GM12892 (cell line): Measurements from ENCODE around the gene AGO1.

Experiments used
- POLR2A ChIP-seq: IDR thresholded peaks from 2 replicates; pipeline ENCODE4 v1.6.1; 2011; ENCODE audit warnings: low read depth, low read length, control low read depth
- TAF1 ChIP-seq: IDR thresholded peaks from 2 replicates; pipeline ENCODE4 v1.6.1; 2011; ENCODE audit warnings: low read depth, mild to moderate bottlenecking, control low read depth, low read length, borderline replicate concordance

- TF ChIP-seq POLR2A (no peak), TAF1 (no peak)
These were observed 47.6 kb upstream of the AGO1 start for GRCh38 chr1:35835398-35835797.
